GM23338 (cell line): Measurements from ENCODE around the gene F2RL3. TPM values are rescaled to one million over a fixed set of nuclear protein-coding genes. Genes with fewer than 3 reads are reported as not detected.

Experiments used
- ATAC-seq: fragments of 200-7000 bp; cut with Tn5 transposase; 3 replicates; pipeline ENCODE4 v1.9.1; 2020
- DNase-seq: peaks from one replicate; pipeline ENCODE4 v3.0.0-alpha.2; 2015; ENCODE audit warnings: low spot score
- H2AFZ ChIP-seq: fragments of 200-600 bp; sonication (generic); 2 replicates; pipeline ENCODE4 v1.8.0; 2016; ENCODE audit warnings: antibody characterized with exemption, mild to moderate bottlenecking, moderate library complexity
- H3F3A ChIP-seq: fragments of 200-600 bp; sonication (generic); replicated peaks from 2 replicates; pipeline ENCODE4 v1.8.0; 2017; ENCODE audit warnings: antibody characterized with exemption, mixed run types, low read depth
- H3K27ac ChIP-seq: fragments of 200-600 bp; sonication (generic); 2 replicates; pipeline ENCODE4 v1.6.1; 2016; ENCODE audit warnings: low read depth
- H3K27me3 ChIP-seq: fragments of 200-600 bp; sonication (generic); 2 replicates; pipeline ENCODE4 v1.8.0; 2016; ENCODE audit warnings: mild to moderate bottlenecking, mixed run types, moderate library complexity; ENCODE audit not compliant: insufficient read depth
- H3K36me3 ChIP-seq: fragments of 200-600 bp; sonication (generic); 2 replicates; pipeline ENCODE4 v1.8.0; 2016; ENCODE audit warnings: mild to moderate bottlenecking; ENCODE audit not compliant: insufficient read depth
- H3K4me1 ChIP-seq: fragments of 200-600 bp; sonication (generic); 2 replicates; pipeline ENCODE4 v1.8.0; 2016; ENCODE audit warnings: mild to moderate bottlenecking, moderate library complexity; ENCODE audit not compliant: insufficient read depth
- H3K4me2 ChIP-seq: fragments of 200-600 bp; sonication (generic); 2 replicates; pipeline ENCODE4 v1.7.1; 2017; ENCODE audit warnings: mixed run types
- H3K4me3 ChIP-seq: fragments of 200-600 bp; sonication (generic); 2 replicates; pipeline ENCODE4 v1.6.1; 2016; ENCODE audit warnings: mixed run types
- H3K79me2 ChIP-seq: fragments of 200-600 bp; sonication (generic); replicated peaks from 2 replicates; pipeline ENCODE4 v1.8.0; 2017; ENCODE audit warnings: mild to moderate bottlenecking; ENCODE audit not compliant: insufficient read depth
- H3K9me2 ChIP-seq: fragments of 200-600 bp; sonication (generic); 2 replicates; pipeline ENCODE4 v1.8.0; 2017; ENCODE audit not compliant: insufficient read depth
- H4K20me1 ChIP-seq: fragments of 200-600 bp; sonication (generic); replicated peaks from 2 replicates; pipeline ENCODE4 v1.8.0; 2017; ENCODE audit warnings: mild to moderate bottlenecking; ENCODE audit not compliant: insufficient read depth
- H3K27ac Mint-ChIP-seq: 2 replicates; pipeline ENCODE4 v1.8.0; 2020; ENCODE audit warnings: inconsistent platforms, mild to moderate bottlenecking, moderate library complexity, mixed read lengths
- H3K27me3 Mint-ChIP-seq: 3 replicates; pipeline ENCODE4 v1.8.0; 2022; ENCODE audit warnings: low read depth, mild to moderate bottlenecking, moderate library complexity, mixed read lengths, inconsistent platforms; ENCODE audit not compliant: insufficient read depth, poor library complexity
- H3K36me3 Mint-ChIP-seq: 3 replicates; pipeline ENCODE4 v1.8.0; 2021; ENCODE audit warnings: low read depth, mild to moderate bottlenecking, inconsistent platforms, moderate library complexity, mixed read lengths
- H3K4me1 Mint-ChIP-seq: 3 replicates; pipeline ENCODE4 v1.8.0; 2020; ENCODE audit warnings: mild to moderate bottlenecking, inconsistent platforms, mixed read lengths
- H3K4me3 Mint-ChIP-seq: 3 replicates; pipeline ENCODE4 v1.8.0; 2021; ENCODE audit warnings: moderate library complexity, mild to moderate bottlenecking, inconsistent platforms, mixed read lengths
- H3K9me3 Mint-ChIP-seq: 3 replicates; pipeline ENCODE4 v1.8.0; 2020; ENCODE audit warnings: moderate library complexity, mild to moderate bottlenecking, inconsistent platforms, mixed read lengths
- CREB1 ChIP-seq: fragments of 250-450 bp; sonication (Bioruptor Pico); IDR thresholded peaks from 2 replicates; pipeline ENCODE4 v1.5.0; 2020; ENCODE audit warnings: low read depth, mild to moderate bottlenecking, moderate library complexity
- EZH2 ChIP-seq: fragments of 200-600 bp; sonication (generic); IDR thresholded peaks from one replicate; pipeline ENCODE4 v1.8.0; 2017; ENCODE audit warnings: antibody characterized with exemption, mild to moderate bottlenecking, low read depth; ENCODE audit not compliant: unreplicated experiment
- EZH2phosphoT487 ChIP-seq: fragments of 200-600 bp; sonication (generic); IDR thresholded peaks from one replicate; pipeline ENCODE4 v1.8.1; 2018; ENCODE audit warnings: antibody characterized with exemption; ENCODE audit not compliant: unreplicated experiment
- JUNB ChIP-seq: IDR thresholded peaks from one replicate; pipeline ENCODE4 v1.6.1; 2016; ENCODE audit warnings: antibody characterized with exemption; ENCODE audit not compliant: unreplicated experiment
- POLR2AphosphoS5 ChIP-seq: IDR thresholded peaks from 2 replicates; pipeline ENCODE4 v1.6.1; 2016; ENCODE audit warnings: antibody characterized with exemption, low read depth
- STAT1 ChIP-seq: IDR thresholded peaks from one replicate; pipeline ENCODE4 v1.6.1; 2016; ENCODE audit warnings: antibody characterized with exemption; ENCODE audit not compliant: unreplicated experiment
- ZNF114 ChIP-seq: fragments of 250-450 bp; sonication (Bioruptor Pico); IDR thresholded peaks from 2 replicates; pipeline ENCODE4 v1.5.0; 2020; ENCODE audit warnings: mild to moderate bottlenecking, moderate library complexity
- ZNF331 ChIP-seq: fragments of 250-450 bp; sonication (Bioruptor Pico); IDR thresholded peaks from 2 replicates; pipeline ENCODE4 v1.5.0; 2020; ENCODE audit warnings: low read depth, mild to moderate bottlenecking, moderate library complexity
- polyA plus RNA-seq: library from polyadenylated mRNA; unstranded; fragments of >200 nt; fragmentation: Nextera tagmentation; extraction: Ambion mirVana; gene quantifications from 2 replicates; pipeline ENCODE4 v1.2.1, GENCODE V29; 2016
- total RNA-seq: library from RNA; depleted of rRNA; stranded (reverse); fragments of >200 nt; shearing (Covaris generic); gene quantifications from 2 replicates; pipeline ENCODE4 v1.2.3, GENCODE V29; 2014
- TF ChIP-seq, protein P1 (sequence below), 2 experiments: fragments of 200-600 bp in 1 of 2; sonication (generic) in 1 of 2; conservative IDR thresholded peaks; 2 replicates each; pipeline versions ENCODE4 v1.5.1 to v1.6.1; 2016 to 2017; ENCODE audit warnings: antibody characterized with exemption in 2 of 2, low read depth in 2 of 2, mild to moderate bottlenecking in 2 of 2, moderate library complexity in 1 of 2
- TF ChIP-seq, protein P2 (sequence below): IDR thresholded peaks from one replicate; pipeline ENCODE4 v1.6.1; 2018; ENCODE audit warnings: antibody characterized with exemption; ENCODE audit not compliant: unreplicated experiment

Gene F2RL3
- total and polyA plus RNA-seq, 2 experiments from 2014 or later: not detected

DNA sequence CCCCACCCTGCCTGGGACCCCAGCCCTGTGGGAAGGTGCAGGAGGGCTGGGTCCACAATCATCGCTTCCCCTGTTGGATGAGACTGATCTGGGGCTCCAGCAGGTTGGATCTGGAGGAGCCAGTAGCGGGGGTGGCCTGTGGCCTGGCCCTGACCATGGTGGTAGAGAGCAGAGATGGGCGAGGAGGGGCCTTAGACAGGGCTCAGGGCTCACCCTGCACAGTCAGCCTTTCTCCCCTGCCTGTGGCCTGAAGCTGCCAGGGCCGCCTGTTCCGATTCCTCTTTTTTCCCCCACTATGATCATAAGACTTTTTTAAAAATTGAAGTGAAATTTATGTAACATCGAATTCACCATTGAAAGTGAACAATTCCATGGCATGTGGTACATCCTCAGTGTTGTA lies 41.4 kb upstream of the F2RL3 start:
- Mint-ChIP-seq H3K4me1 (peaks cover 10% of the 10 kb centered on the region; the same call in 1 of the 3 replicates), H3K27ac (no peak overlapping the region), H3K36me3 (peaks cover 82% of the 10 kb centered on the region), H3K4me3 (no peak overlapping the region), H3K27me3 (peaks cover 14% of the 10 kb centered on the region), H3K9me3 (no peaks in the 10 kb centered on the region)
- DNase-seq: no peak
- Histone ChIP-seq H2AFZ (no peak overlapping the region), H3K9me2 (no peaks in the 10 kb centered on the region), H3K79me2 (0 out of 2 replicates have a peak, but pooled peaks cover 11% of the 10 kb centered on the region), H3K4me2 (no peak overlapping the region), H3K27ac (no peak overlapping the region), H3K4me1 (no peaks in the 10 kb centered on the region), H3F3A (no peaks in the 10 kb centered on the region), H3K4me3 (no peak overlapping the region), H3K36me3 (peaks cover 45% of the 10 kb centered on the region), H4K20me1 (peaks cover 26% of the 10 kb centered on the region), H3K27me3 (no peaks in the 10 kb centered on the region)
- TF ChIP-seq EZH2phosphoT487 (no peak), POLR2AphosphoS5 (no peak), JUNB (no peak), STAT1 (no peak), ZNF331 (CRISPR knock-in tag) (no peak), CREB1 (no peak)
- TF ChIP-seq, protein P1, sequence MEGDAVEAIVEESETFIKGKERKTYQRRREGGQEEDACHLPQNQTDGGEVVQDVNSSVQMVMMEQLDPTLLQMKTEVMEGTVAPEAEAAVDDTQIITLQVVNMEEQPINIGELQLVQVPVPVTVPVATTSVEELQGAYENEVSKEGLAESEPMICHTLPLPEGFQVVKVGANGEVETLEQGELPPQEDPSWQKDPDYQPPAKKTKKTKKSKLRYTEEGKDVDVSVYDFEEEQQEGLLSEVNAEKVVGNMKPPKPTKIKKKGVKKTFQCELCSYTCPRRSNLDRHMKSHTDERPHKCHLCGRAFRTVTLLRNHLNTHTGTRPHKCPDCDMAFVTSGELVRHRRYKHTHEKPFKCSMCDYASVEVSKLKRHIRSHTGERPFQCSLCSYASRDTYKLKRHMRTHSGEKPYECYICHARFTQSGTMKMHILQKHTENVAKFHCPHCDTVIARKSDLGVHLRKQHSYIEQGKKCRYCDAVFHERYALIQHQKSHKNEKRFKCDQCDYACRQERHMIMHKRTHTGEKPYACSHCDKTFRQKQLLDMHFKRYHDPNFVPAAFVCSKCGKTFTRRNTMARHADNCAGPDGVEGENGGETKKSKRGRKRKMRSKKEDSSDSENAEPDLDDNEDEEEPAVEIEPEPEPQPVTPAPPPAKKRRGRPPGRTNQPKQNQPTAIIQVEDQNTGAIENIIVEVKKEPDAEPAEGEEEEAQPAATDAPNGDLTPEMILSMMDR (conservative IDR thresholded peaks at IDR 0.05; ENCODE audit: low read depth in 2 of 2): no peak
- TF ChIP-seq, protein P2, sequence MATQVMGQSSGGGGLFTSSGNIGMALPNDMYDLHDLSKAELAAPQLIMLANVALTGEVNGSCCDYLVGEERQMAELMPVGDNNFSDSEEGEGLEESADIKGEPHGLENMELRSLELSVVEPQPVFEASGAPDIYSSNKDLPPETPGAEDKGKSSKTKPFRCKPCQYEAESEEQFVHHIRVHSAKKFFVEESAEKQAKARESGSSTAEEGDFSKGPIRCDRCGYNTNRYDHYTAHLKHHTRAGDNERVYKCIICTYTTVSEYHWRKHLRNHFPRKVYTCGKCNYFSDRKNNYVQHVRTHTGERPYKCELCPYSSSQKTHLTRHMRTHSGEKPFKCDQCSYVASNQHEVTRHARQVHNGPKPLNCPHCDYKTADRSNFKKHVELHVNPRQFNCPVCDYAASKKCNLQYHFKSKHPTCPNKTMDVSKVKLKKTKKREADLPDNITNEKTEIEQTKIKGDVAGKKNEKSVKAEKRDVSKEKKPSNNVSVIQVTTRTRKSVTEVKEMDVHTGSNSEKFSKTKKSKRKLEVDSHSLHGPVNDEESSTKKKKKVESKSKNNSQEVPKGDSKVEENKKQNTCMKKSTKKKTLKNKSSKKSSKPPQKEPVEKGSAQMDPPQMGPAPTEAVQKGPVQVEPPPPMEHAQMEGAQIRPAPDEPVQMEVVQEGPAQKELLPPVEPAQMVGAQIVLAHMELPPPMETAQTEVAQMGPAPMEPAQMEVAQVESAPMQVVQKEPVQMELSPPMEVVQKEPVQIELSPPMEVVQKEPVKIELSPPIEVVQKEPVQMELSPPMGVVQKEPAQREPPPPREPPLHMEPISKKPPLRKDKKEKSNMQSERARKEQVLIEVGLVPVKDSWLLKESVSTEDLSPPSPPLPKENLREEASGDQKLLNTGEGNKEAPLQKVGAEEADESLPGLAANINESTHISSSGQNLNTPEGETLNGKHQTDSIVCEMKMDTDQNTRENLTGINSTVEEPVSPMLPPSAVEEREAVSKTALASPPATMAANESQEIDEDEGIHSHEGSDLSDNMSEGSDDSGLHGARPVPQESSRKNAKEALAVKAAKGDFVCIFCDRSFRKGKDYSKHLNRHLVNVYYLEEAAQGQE: no peak
- no peak for ATAC-seq

DNA sequence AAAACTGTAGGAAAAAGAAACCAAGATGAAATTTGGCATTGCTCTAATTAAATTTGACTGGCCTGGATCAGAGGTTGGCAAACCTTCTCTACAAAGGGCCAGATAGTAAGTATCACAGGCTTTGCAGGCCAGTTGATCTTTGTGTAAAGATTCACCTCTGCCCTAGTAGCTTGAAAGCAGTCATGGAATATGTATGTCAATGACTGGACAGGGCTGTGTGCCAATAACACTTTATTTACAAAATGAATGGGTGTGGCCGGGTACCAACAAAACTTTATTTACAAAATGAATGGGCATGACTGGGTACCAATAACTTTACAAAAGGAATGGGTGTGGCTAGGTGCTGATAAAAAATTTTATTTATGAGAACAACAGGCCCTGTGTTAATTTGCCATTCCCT lies 39.6 kb upstream of the F2RL3 start:
- H3K4me3 Mint-ChIP-seq: no peak overlapping the region
- H3K27ac ChIP-seq: no peak overlapping the region
- H3K4me1 Mint-ChIP-seq: peaks cover 6% of the 10 kb centered on the region; the same call in 1 of the 3 replicates
- H3K79me2 ChIP-seq: 0 out of 2 replicates have a peak, but pooled peaks cover 10% of the 10 kb centered on the region
- peaks cover 42% of the 10 kb centered on the region for H3K36me3 ChIP-seq
- H3K27me3 Mint-ChIP-seq: peaks cover 11% of the 10 kb centered on the region
- H3K27me3 ChIP-seq: no peaks in the 10 kb centered on the region
- H3K9me2 ChIP-seq: no peaks in the 10 kb centered on the region
- H3K9me3 Mint-ChIP-seq: no peaks in the 10 kb centered on the region
- no peak overlapping the region for H3K4me3 ChIP-seq
- H3K4me1 ChIP-seq: no peaks in the 10 kb centered on the region
- no peak overlapping the region for H2AFZ ChIP-seq
- ATAC-seq: no peak
- H3F3A ChIP-seq: no peaks in the 10 kb centered on the region
- H3K36me3 Mint-ChIP-seq: peaks cover 88% of the 10 kb centered on the region
- H4K20me1 ChIP-seq: peaks cover 17% of the 10 kb centered on the region
- DNase-seq: no peak
- H3K4me2 ChIP-seq: no peak overlapping the region
- no peak overlapping the region for H3K27ac Mint-ChIP-seq
- TF ChIP-seq, protein P2: no peak
- TF ChIP-seq ZNF114: no peak
- no peak for TF ChIP-seq ZNF331 (CRISPR knock-in tag)
- no peak for TF ChIP-seq CREB1
- TF ChIP-seq EZH2: no peak
